Heart right ventricle (tissue), 16 donors: ENCODE data around the gene HDAC10. TPM values are rescaled to one million over a fixed set of nuclear protein-coding genes. Genes with fewer than 3 reads are reported as not detected.

Experiments
- ATAC-seq, 8 donors: fragments of 200-7000 bp; cut with Tn5 transposase; one replicate each; pipeline ENCODE4 v1.9.1; 2020; ENCODE audit warnings: mild to moderate bottlenecking in 8 of 8, moderate library complexity in 8 of 8, moderate number of reproducible peaks in 1 of 8
- DNase-seq, 2 donors: peaks; one replicate each; pipeline ENCODE4 v3.0.0-alpha.2; 2020
- H3K27ac ChIP-seq, 10 donors: fragments of 200-600 bp; sonication (generic) in 2 of 10; one replicate each; pipeline versions ENCODE4 v1.5.0 to v1.8.0; 2020 to 2022; ENCODE audit warnings: mild to moderate bottlenecking in 3 of 10
- H3K27me3 ChIP-seq, 7 donors: fragments of 200-600 bp; one replicate each; pipeline ENCODE4 v1.8.0; 2021 to 2022; ENCODE audit warnings: mild to moderate bottlenecking in 2 of 7
- H3K36me3 ChIP-seq, 9 donors: fragments of 200-600 bp; sonication (generic) in 1 of 9; one replicate each; pipeline versions ENCODE4 v1.5.0 to v1.8.0; 2020 to 2022; ENCODE audit warnings: mild to moderate bottlenecking in 2 of 9
- H3K4me1 ChIP-seq, 9 donors: fragments of 200-600 bp; sonication (generic) in 1 of 9; one replicate each; pipeline versions ENCODE4 v1.5.0 to v1.8.0; 2020 to 2022; ENCODE audit warnings: mild to moderate bottlenecking in 4 of 9
- H3K4me3 ChIP-seq, 10 donors: fragments of 200-600 bp; sonication (generic) in 2 of 10; one replicate each; pipeline versions ENCODE4 v1.5.0 to v1.8.0; 2020 to 2022; ENCODE audit warnings: mild to moderate bottlenecking in 7 of 10, moderate library complexity in 2 of 10
- H3K9me3 ChIP-seq, 11 donors: fragments of 200-600 bp in 10 of 11; sonication (generic) in 2 of 11; one replicate each; pipeline versions ENCODE4 v1.5.0 to v1.8.0; 2013 to 2022; ENCODE audit warnings: mild to moderate bottlenecking in 2 of 11, control low read depth in 1 of 11, moderate library complexity in 1 of 11
- CTCF ChIP-seq, 9 donors: fragments of 200-600 bp; sonication (generic) in 2 of 9; IDR thresholded peaks; one replicate each; pipeline versions ENCODE4 v1.5.0 to v1.8.0; 2021 to 2022; ENCODE audit warnings: antibody characterized with exemption in 9 of 9, mild to moderate bottlenecking in 5 of 9, moderate library complexity in 1 of 9
- WGBS, 2 donors: extraction: QIAGEN DNeasy Blood & Tissue Kit; methylation state at CpG; one replicate each; pipeline ENCODE4 v1.1.7; 2013; ENCODE audit warnings: inconsistent platforms in 1 of 2; 5-methylcytosine and 5-hydroxymethylcytosine counted together
- intact Hi-C, 10 donors: fragments of 100-400 bp; cut with DNase I; formaldehyde crosslinking; loops; one replicate each; pipeline versions ENCODE4 v1.11.1 to v1.14.2; 2022
- polyA plus RNA-seq, 2 donors: library from polyadenylated mRNA; stranded (reverse); fragments of 200-250 nt; gene quantifications; one replicate each; pipeline ENCODE4 v1.2.3, GENCODE V29; 2013
- total RNA-seq, 10 donors: library from RNA; stranded (reverse); fragmentation: NEBNext Ultra II Directional in 3 of 10; extraction: Animal tissue kit (Norgen Biotek cat#: 25700) in 3 of 10; gene quantifications; one replicate each; pipeline versions ENCODE4 v1.2.1 to v1.2.4, GENCODE V29; 2021 to 2023
- donor health status: Arrhythmogenic right ventricular cardiomyopathy.
- donor health status: ischemic (EF 13 %, LVEDD 7.1; RV severe dilation, severe dysfunction).
- donor health status: healthy with polysubstance abuse.
- donor health status: DM: no; HTN: yes; CAD: no.
- donor health status: DM: no; HTN: no; CAD: no.
- donor health status: ischemic (EF 25% LVEDD 6.9; RV normal size, moderate dysfunction).
- donor health status: ischemic (EF 25% LVEDD 5.7; RV mildly dilated, moderate dysfunction).
- donor health status: healthy.
- donor health status: DM: yes; HTN: yes; CAD: no.
- donor health status: Ischemic cardiomyopathy.
- donor health status: ischemic (EF 35%, LVEDD 5.7; RV mildly dilated, moderate dysfunction).
- donor health status: nonischemic (EF 11% LVEDD 7.7; RV severe dilation, severe dysfunction).
- donor health status: DM: yes; HTN: yes; CAD: no.
- donor health status: PGD.
- donor health status: ischemic (EF 29% LVEDD 5.4; RV normal size, mild dysfunction).
- donor health status: nonischemic (EF 23%, LVEDD 6.1; RV moderate dilation, normal function).

HDAC10 gene
- total and polyA plus RNA-seq, 12 donors, result 7.1 to 20.3 (median 10.3) TPM

- H3K27ac ChIP-seq, result peak overlapping the region in 3 of 10 donors; percentile 37 to 91 (median 50)
- intact Hi-C loops, result loop anchor here in 2 of 10 donors (10.0 kb wide), 1 partner anchor 267 kb away; no protein-coding TSS in a partner anchor
- H3K4me3 ChIP-seq, result peak overlapping the region; percentile 63 to 98 (median 76)
- ATAC-seq (no peak), DNase-seq (no peak)
- H3K36me3 ChIP-seq, result peaks cover 0 to 57% (median 13%) of the 10 kb centered on the region in 9 donors
- H3K27me3 ChIP-seq, result no peaks in the 10 kb centered on the region
- 59 to 62% methylated on average over 13 of the region's 13 CpGs for WGBS, 2 donors
- peaks cover 14 to 52% (median 43%) of the 10 kb centered on the region in 9 donors for H3K4me1 ChIP-seq
- H3K9me3 ChIP-seq, result no peaks in the 10 kb centered on the region
- no peak for TF ChIP-seq CTCF (IDR thresholded peaks at IDR 0.05)
These were observed 48.9 kb downstream of the HDAC10 start for GRCh38 chr22:50202130-50202666.

GRCh38 chr22:50201191-50202129 is 49.6 kb downstream of the HDAC10 start:
- ATAC-seq, result peak in 3 of 8 donors; percentile 10 to 30 (median 21)
- 2% methylated on average over 99 to 115 of the region's 115 CpGs for WGBS, 2 donors
- no peaks in the 10 kb centered on the region for H3K9me3 ChIP-seq
- peaks cover 0 to 57% (median 9%) of the 10 kb centered on the region in 9 donors for H3K36me3 ChIP-seq
- no peaks in the 10 kb centered on the region for H3K27me3 ChIP-seq
- peak overlapping the region; percentile 63 to 98 (median 76) for H3K4me3 ChIP-seq
- no peak for TF ChIP-seq CTCF (IDR thresholded peaks at IDR 0.05)
- DNase-seq, result no peak
- H3K27ac ChIP-seq, result peak overlapping the region; percentile 68 to 91 (median 86)
- intact Hi-C loops, result loop anchor here in 2 of 10 donors (10.0 kb wide), 1 partner anchor 267 kb away; no protein-coding TSS in a partner anchor
- H3K4me1 ChIP-seq, result peaks cover 10 to 45% (median 36%) of the 10 kb centered on the region in 9 donors

- peaks cover 4 to 41% (median 28%) of the 10 kb centered on the region in 9 donors for H3K4me1 ChIP-seq
- peak in 1 of 9 donors; percentile 3 for TF ChIP-seq CTCF (IDR thresholded peaks at IDR 0.05)
- DNase-seq, result peak; percentile 94 to 95
These were observed 50.4 kb downstream of the HDAC10 start, which contains the start of gene SELENOO for GRCh38 chr22:50200461-50201190. TSS of gene SELENOO (plus strand) at chr22:50201011. CDS start at chr22:50201037, 26 bp downstream.

More at GRCh38 chr22:50200461-50201190, 50.4 kb downstream of the HDAC10 start, which contains the start of gene SELENOO:
- no peaks in the 10 kb centered on the region for H3K9me3 ChIP-seq
- peak; percentile 81 to 96 (median 93) for ATAC-seq
- WGBS, 2 donors, result 1% methylated on average over 66 to 104 of the region's 105 CpGs
- H3K27me3 ChIP-seq, result no peaks in the 10 kb centered on the region
- H3K27ac ChIP-seq, result peak within 1 kb of the TSS; percentile 68 to 91 (median 86)
- intact Hi-C loops, result loop anchor here in 2 of 10 donors (10.0 kb wide), 1 partner anchor 266 kb away; no protein-coding TSS in a partner anchor
- H3K36me3 ChIP-seq, result peaks cover 0 to 57% (median 9%) of the 10 kb centered on the region in 9 donors
- peak within 1 kb of the TSS; percentile 63 to 98 (median 76) for H3K4me3 ChIP-seq
